Thymus (tissue), 11 donors: Measurements from ENCODE around the gene PPIE. TPM values are rescaled to one million over a fixed set of nuclear protein-coding genes. Genes with fewer than 3 reads are reported as not detected.
"Not testable (repeated sequence)": the region's sequence is repeated elsewhere in the genome, so short reads cannot be mapped to it uniquely, and the experiment has no call there.

Source experiments
- DNase-seq, 9 donors: peaks; one replicate each; pipeline ENCODE4 v3.0.0-alpha.2; 2013; ENCODE audit warnings: low spot score in 9 of 9, low read depth in 6 of 9, missing footprints in 1 of 9
- H3K27ac ChIP-seq, 2 donors: one replicate each; pipeline ENCODE4 v1.5.1; 2013; ENCODE audit warnings: control low read depth in 1 of 2, low read depth in 1 of 2, low read length in 1 of 2, mild to moderate bottlenecking in 1 of 2, moderate library complexity in 1 of 2
- H3K27me3 ChIP-seq, 2 donors: one replicate each; pipeline ENCODE4 v1.5.1; 2013; ENCODE audit warnings: low read length in 1 of 2; ENCODE audit not compliant: control insufficient read depth in 2 of 2, insufficient read depth in 1 of 2
- H3K36me3 ChIP-seq, 2 donors: one replicate each; pipeline ENCODE4 v1.5.1; 2013; ENCODE audit warnings: low read length in 1 of 2, mild to moderate bottlenecking in 1 of 2, moderate library complexity in 1 of 2; ENCODE audit not compliant: control insufficient read depth in 2 of 2, insufficient read depth in 2 of 2
- H3K4me1 ChIP-seq, 2 donors: one replicate each; pipeline ENCODE4 v1.5.1; 2013; ENCODE audit warnings: low read length in 2 of 2; ENCODE audit not compliant: control insufficient read depth in 2 of 2, insufficient read depth in 2 of 2
- H3K4me3 ChIP-seq, 2 donors: one replicate each; pipeline ENCODE4 v1.5.1; 2013; ENCODE audit warnings: low read length in 2 of 2, control low read depth in 1 of 2, mild to moderate bottlenecking in 1 of 2
- H3K9me3 ChIP-seq, 2 donors: one replicate each; pipeline ENCODE4 v1.5.1; 2013; ENCODE audit warnings: low read length in 1 of 2, mild to moderate bottlenecking in 1 of 2; ENCODE audit not compliant: control insufficient read depth in 2 of 2, insufficient read depth in 1 of 2
- WGBS: extraction: QIAGEN DNeasy Blood & Tissue Kit; methylation state at CpG from one replicate; pipeline ENCODE4 v1.1.7; 2013; 5-methylcytosine and 5-hydroxymethylcytosine counted together
- polyA plus RNA-seq: library from polyadenylated mRNA; stranded (reverse); fragments of 200-250 nt; gene quantifications from one replicate; pipeline ENCODE4 v1.2.3, GENCODE V29; 2013
- total RNA-seq: library from RNA; stranded (reverse); fragments of 120-200 nt; gene quantifications from one replicate; pipeline ENCODE4 v1.2.4, GENCODE V29; 2013
- donor health status: healthy.

The PPIE gene
- total and polyA plus RNA-seq, 2 donors: 45.0 to 54.2 TPM

DNA sequence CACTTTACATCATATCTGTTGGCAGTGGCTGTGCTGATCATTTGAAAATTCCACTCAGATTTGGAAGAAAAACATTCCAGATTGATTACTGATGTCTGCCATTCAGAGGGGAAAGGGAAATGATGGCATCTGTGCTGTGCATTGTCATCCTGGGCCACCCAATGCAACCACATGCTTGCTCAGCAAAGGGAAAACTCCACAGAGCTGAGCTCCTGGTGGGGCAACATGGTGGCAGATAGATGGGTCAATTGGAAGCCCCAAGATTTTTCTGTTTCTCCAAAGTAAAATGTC, 20.7 kb downstream of the PPIE start:
- Histone ChIP-seq H3K27ac (no peak overlapping the region), H3K27me3 (no peaks in the 10 kb centered on the region), H3K9me3 (no peaks in the 10 kb centered on the region), H3K4me1 (no peaks in the 10 kb centered on the region), H3K36me3 (peaks cover 25 to 45% of the 10 kb centered on the region in 2 donors), H3K4me3 (no peak overlapping the region)
- DNase-seq: no peak

DNA sequence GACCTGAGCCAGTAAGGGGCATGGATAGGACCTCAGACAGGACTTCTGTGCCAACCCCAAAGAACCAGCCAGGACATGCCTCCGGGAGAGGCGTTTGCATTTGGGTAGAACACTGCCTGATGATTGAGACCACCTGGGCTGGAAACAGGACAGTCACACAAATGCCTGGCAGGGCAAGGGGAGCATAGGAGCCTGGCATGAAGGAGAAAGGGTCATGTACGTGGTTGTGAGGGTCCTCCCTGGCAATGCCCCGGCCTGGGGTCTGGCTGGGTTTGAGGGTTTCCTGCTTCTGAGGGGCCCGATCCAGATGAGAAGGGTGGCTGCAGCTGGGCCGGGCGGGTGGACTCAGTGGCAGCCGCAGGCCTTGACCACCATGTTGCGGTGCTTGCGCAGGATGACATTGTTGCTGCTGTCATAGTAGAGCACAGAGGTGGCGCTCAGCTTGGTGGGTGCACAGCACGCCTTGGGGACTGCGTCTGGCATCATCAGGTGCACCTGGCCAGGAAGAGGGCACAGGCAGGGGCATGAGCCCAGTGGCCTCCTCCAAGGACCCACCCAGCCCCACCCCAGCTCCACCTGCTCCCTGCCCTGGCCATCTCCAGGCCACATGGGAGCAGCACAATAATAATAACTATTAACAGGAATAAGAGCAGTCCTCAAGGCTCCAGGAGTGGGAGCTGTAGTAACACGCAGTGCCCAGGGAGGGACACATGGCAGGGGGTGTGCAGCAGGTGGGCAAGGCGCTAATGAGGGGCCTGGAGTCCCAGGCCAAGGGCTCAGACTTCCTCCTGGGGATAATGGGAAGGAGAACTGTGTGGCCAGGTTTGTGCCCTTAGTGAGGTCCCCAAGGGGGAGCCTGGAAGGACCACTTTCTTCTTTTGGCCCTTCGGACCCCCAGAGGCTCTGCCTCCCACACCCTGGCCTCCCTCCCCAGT, 21.7 kb downstream of the PPIE start:
- H3K9me3 ChIP-seq: no peaks in the 10 kb centered on the region
- WGBS: 94% methylated on average over 16 of the region's 16 CpGs
- no peak overlapping the region for H3K27ac ChIP-seq
- peaks cover 16 to 35% of the 10 kb centered on the region in 2 donors for H3K36me3 ChIP-seq
- H3K4me3 ChIP-seq: no peak overlapping the region
- H3K4me1 ChIP-seq: no peaks in the 10 kb centered on the region
- no peak for DNase-seq
- H3K27me3 ChIP-seq: no peaks in the 10 kb centered on the region

DNA sequence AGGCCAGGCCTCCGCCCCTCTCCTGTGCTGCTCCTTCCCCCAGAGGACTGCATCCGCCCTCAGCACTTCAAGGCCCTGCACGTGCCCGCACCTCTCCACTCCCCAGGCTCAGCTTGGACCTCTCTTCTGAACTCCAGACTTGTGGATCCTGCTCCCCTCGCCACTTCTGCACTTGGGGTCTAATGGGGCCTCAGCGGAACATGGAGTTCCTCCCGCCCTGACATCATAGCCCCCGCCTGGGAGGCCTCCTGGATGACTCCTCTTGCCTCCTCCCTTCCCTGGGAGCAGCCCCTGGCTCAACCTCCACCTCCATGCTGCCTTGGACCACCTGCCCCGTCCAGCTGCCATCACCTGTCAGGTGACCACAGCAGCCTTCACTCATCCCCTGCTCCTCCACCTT, 22.3 kb downstream of the PPIE start:
- H3K4me1 ChIP-seq: no peaks in the 10 kb centered on the region
- 87% methylated on average over 9 of the region's 9 CpGs for WGBS
- H3K36me3 ChIP-seq: peaks cover 10 to 28% of the 10 kb centered on the region in 2 donors

DNA sequence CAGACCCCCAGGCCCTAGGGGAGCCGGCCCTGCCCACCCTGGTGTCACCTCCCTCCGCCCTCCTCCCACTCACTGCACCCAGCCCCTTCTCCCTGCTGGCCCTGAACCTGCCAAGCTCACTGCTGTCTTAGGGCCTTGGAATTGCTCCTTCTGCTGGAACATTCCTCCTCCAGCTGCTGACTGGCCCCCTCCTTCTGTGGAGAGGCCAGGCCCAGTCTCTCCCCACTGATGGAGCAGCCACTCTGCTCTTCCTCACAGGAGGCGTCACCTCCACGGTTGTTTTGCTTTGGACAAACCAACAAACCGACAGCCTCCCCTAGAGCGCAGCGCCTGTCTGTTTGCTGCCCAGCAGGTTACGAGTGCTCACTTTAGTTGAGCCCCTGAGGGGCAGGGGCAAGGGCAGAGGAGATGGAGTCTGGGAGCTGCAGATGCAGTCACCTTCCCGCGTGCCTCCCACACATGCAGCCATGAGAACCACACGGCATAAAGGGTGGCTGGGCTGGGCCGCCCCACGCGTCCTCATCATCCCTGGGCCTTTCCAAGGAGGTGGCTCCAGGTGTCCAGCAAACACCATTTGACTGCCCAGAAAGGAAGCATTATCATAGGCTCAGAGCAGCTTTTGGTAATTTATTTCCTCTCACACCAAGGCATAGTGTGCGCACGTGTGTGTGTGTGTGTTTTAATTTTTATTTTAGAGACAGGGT, 23.0 kb downstream of the PPIE start:
- H3K4me3 ChIP-seq: no peak overlapping the region
- H3K36me3 ChIP-seq: peaks cover 6 to 25% of the 10 kb centered on the region in 2 donors
- no peaks in the 10 kb centered on the region for H3K9me3 ChIP-seq
- no peaks in the 10 kb centered on the region for H3K27me3 ChIP-seq
- 93% methylated on average over 16 of the region's 16 CpGs for WGBS
- no peak overlapping the region for H3K27ac ChIP-seq
- no peaks in the 10 kb centered on the region for H3K4me1 ChIP-seq
- DNase-seq: no peak

More for the DNA sequence above, 22.3 kb downstream of the PPIE start:
- Histone ChIP-seq H3K4me3 (no peak overlapping the region), H3K27me3 (no peaks in the 10 kb centered on the region), H3K9me3 (no peaks in the 10 kb centered on the region), H3K27ac (no peak overlapping the region)
- no peak for DNase-seq

DNA sequence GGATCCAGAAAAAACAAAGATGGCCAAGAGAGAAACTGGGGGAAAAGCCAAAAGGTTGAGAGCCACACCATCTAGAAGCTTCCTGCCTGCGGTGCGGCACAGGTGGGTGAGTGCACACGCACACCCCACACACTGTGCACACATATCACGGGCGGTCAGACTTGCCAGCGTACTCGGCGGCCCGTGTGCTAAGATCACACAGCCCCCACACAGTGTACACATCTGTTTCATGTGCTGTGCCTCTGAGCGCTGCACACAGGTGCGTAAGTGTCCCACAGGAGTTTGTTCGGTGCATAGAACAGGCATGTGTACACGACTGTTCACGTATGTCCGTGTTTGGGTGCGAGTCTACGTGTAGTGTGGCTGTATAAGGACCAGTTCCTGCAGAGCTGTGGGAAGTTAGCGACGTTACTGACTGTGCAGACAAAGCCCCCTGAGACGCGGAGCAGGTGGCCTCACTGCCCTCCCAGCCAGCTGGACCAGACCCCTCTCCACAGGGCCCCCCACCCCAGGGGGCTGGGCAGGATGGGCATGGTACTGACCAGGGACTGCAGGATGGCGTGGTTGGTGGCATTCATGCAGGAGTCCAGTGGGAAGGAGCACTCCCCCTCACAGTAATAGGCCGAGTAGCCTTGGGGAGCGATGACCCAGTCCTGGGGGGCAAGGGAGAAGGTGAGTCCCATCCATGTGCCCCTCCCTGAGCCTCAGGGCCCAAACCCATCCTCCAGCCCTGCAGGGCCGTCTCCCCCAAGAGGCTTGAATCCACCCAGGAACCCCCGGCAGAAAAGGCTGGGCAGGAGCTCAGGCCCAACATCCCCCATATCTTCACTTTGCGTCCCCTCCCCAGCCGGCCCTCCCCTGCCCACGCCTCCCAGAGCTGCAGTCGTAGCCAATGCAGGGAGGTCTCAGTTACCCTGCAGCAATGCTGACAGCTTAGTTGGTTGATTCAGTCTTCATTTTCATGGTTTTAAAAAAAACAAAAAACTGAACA, 24.2 kb downstream of the PPIE start:
- Histone ChIP-seq H3K36me3 (peaks cover 3 to 19% of the 10 kb centered on the region in 2 donors), H3K27me3 (no peaks in the 10 kb centered on the region), H3K27ac (no peak overlapping the region), H3K4me1 (no peaks in the 10 kb centered on the region), H3K9me3 (no peaks in the 10 kb centered on the region), H3K4me3 (no peak overlapping the region)
- DNase-seq: no peak
- WGBS: 94% methylated on average over 30 of the region's 30 CpGs

DNA sequence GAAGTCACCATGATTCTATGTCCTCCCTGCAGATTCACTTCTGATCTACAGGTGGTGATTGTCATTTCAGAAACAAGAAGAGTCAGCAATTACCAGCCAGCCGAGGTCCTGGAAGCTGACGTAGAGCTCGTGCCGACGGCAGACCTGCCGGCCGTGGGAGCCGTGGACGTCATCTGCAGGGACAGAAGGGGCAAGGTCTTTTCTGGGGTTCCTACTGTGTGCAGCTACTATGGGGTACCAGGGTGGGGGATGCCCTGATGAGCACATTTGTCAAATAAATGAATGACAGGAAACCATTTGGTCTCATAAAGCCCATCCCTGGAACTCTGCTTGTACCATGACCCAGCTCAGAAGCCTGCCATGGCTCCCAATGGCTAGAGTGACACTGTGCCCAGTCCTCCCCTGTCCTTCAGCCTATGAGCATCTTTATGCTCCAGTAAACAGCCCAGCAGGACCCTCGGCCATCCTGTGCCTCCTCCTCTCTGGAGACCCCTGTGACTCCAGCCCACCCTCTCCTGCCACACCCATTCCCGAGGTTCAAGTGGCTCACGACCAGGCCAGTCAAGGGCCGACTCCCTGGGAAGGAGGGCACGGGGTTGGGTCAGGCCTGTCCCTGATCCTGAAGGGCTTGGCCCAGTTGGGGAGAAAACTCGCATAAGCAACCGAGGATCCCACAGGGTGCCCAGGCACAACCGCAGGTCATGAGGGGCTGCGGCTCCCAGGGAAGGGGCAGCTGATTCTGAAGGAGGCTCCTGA, 25.1 kb downstream of the PPIE start:
- DNase-seq, H3K4me3 ChIP-seq, H3K4me1 ChIP-seq, H3K27me3 ChIP-seq, H3K9me3 ChIP-seq, H3K27ac ChIP-seq: not testable (repeated sequence)
- WGBS: 88% methylated on average over 15 of the region's 18 CpGs
- H3K36me3 ChIP-seq: peaks cover 3 to 16% of the 10 kb centered on the region in 2 donors

DNA sequence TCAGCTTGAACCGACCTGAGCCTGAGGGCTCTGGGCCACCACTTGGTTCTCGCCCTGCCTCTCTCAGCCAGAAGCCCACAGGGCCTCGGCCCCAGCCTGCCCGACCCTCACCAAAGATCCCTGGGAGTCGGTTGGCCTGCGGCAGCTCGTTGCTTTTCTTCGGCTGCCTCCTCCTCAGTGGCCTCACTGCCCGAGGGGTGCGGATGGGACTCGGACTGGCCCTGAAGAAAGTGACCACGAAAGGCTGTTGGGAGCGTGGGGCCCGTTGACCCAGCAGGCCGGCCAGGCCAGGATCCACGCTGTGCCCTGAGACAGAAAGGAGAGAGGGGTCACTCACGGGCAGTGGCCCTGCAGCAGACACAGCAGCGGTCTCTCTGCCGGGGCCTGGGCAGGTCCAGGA, 25.8 kb downstream of the PPIE start:
- H3K4me3 ChIP-seq: not testable (repeated sequence)
- WGBS: 93% methylated on average over 11 of the region's 19 CpGs

DNA sequence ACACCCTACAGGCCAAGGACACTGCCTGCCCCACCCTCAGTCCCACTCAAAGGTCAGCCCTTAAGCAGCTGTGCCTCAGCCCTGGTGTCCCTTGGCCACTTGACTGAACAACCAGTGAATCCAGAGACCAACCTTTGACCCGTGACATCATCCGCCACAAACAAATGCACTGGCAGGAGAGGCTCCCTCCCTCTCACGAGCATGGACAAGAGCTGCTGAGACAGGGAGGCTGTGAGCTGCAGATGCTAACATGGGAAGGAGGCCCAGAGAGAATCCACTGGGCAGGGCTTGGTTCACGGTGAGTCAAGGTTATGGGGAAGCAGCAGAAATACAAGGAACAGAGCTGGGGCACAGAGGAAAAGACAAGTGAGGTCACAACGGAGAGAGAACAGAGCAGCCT, 27.8 kb downstream of the PPIE start:
- not testable (repeated sequence) for H3K4me1 ChIP-seq, H3K27ac ChIP-seq, H3K9me3 ChIP-seq, DNase-seq, H3K27me3 ChIP-seq, H3K4me3 ChIP-seq, H3K36me3 ChIP-seq
- WGBS: 98% methylated on average over 1 of the region's 5 CpGs

More for the DNA sequence above, 25.8 kb downstream of the PPIE start:
- not testable (repeated sequence) for H3K4me1 ChIP-seq, DNase-seq, H3K27ac ChIP-seq, H3K9me3 ChIP-seq, H3K27me3 ChIP-seq
- peaks cover 0 to 13% of the 10 kb centered on the region in 2 donors for H3K36me3 ChIP-seq
